Measurements from ENCODE around the gene TCOF1. TPM values are rescaled to one million over a fixed set of nuclear protein-coding genes. Genes with fewer than 3 reads are reported as not detected.

TCOF1 gene
- total RNA-seq, 2 donors from 2014 or later = 28.9 to 58.3 TPM

DNA sequence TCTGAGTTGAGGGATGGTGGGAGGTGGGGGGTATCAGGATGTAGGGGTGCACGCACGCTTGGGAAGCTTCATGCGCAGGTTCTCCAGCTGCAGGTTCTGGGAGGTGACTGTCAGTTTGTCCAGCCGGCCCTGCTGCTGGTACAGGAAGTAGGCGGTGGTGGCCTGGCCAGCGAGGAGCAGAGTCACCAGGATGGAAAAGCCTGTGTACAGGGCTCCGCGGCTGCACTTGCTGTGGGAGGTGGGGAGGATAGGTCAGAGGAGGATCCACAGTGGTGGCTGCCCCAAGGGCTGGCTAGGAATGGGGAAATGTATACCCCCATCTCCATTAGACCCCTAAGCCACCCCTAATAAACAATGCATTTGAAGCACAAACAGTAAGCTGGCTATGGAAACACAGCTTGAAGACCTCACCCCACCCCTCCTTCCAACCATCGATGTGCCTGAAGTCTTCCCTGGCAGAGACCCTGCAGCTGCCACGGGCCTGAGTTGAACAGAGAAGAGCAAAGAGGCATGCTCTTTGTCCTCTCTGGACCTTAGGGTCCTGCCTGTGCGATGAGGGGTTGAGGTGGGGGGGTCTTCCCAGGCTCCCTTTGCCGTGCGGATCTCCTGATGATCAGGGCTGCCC lies 49.7 kb downstream of the TCOF1 start:
- WGBS = 80% methylated on average over 13 of the region's 13 CpGs
- no peak overlapping the region for H3K27ac ChIP-seq

DNA sequence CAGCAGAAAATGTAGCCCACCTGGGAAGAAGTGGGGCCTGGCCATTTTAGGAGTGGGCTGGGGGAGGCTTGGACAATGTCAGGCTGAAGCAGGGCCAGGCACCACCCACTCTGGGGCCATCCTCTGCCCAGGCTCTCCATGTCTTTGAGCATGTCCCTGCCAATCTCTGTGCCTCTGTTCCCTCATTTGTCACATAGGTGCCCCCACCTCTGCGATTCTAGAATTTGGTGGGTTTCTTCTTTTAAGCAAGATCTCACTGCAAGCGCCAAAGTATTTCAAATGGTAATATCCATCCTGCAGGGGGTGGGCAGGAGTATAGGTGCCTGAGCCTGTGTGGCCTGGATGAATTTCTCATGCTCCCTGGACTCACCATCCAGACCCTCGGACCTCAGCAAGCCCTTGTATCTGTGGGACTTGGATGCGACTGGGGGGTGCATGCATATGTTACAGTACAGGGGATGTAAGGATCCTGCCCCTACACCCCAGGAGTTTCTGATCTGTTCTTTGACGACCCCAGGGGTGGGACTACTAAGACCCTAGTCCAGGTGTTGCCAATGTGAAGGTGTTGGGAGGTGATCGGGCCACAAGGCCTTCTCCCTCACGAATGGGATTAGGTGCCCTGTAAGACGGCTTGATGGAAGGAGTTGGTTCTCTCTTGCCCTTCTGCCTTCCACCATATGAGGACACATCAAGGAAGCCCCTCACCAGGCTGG lies 50.9 kb downstream of the TCOF1 start:
- H3K27ac ChIP-seq = peak overlapping the region in 1 of 2 donors; percentile 5
- no peaks in the 10 kb centered on the region for H3K9me3 ChIP-seq
- no peaks in the 10 kb centered on the region for H3K27me3 ChIP-seq (replicated peaks; ENCODE audit: insufficient read depth)
- no peaks in the 10 kb centered on the region for H3K36me3 ChIP-seq
- 90% methylated on average over 8 of the region's 8 CpGs for WGBS
- DNase-seq (ENCODE audit: low spot score) = no peak
- TF ChIP-seq, protein P1, sequence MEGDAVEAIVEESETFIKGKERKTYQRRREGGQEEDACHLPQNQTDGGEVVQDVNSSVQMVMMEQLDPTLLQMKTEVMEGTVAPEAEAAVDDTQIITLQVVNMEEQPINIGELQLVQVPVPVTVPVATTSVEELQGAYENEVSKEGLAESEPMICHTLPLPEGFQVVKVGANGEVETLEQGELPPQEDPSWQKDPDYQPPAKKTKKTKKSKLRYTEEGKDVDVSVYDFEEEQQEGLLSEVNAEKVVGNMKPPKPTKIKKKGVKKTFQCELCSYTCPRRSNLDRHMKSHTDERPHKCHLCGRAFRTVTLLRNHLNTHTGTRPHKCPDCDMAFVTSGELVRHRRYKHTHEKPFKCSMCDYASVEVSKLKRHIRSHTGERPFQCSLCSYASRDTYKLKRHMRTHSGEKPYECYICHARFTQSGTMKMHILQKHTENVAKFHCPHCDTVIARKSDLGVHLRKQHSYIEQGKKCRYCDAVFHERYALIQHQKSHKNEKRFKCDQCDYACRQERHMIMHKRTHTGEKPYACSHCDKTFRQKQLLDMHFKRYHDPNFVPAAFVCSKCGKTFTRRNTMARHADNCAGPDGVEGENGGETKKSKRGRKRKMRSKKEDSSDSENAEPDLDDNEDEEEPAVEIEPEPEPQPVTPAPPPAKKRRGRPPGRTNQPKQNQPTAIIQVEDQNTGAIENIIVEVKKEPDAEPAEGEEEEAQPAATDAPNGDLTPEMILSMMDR (IDR thresholded peaks at IDR 0.05) = no peak
- no peak for TF ChIP-seq POLR2AphosphoS5 (IDR thresholded peaks at IDR 0.05)
- TF ChIP-seq POLR2A (IDR thresholded peaks at IDR 0.05) = no peak
- peaks cover 2% of the 10 kb centered on the region for H3K4me1 ChIP-seq (replicated peaks)
- intact Hi-C loops (cut with DNase I) = no loop called here
- H3K4me3 ChIP-seq = no peak overlapping the region

More for the DNA sequence above, 49.7 kb downstream of the TCOF1 start:
- TF ChIP-seq, protein P1 (IDR thresholded peaks at IDR 0.05) = no peak
- TF ChIP-seq POLR2AphosphoS5 (IDR thresholded peaks at IDR 0.05) (no peak), POLR2A (IDR thresholded peaks at IDR 0.05) (no peak)
- Histone ChIP-seq H3K4me1 (replicated peaks) (peaks cover 2% of the 10 kb centered on the region), H3K9me3 (no peaks in the 10 kb centered on the region), H3K27me3 (replicated peaks; ENCODE audit: insufficient read depth) (no peaks in the 10 kb centered on the region), H3K4me3 (no peak overlapping the region), H3K36me3 (no peaks in the 10 kb centered on the region)
- DNase-seq (ENCODE audit: low spot score) = no peak
- intact Hi-C loops (cut with DNase I) = no loop called here

DNA sequence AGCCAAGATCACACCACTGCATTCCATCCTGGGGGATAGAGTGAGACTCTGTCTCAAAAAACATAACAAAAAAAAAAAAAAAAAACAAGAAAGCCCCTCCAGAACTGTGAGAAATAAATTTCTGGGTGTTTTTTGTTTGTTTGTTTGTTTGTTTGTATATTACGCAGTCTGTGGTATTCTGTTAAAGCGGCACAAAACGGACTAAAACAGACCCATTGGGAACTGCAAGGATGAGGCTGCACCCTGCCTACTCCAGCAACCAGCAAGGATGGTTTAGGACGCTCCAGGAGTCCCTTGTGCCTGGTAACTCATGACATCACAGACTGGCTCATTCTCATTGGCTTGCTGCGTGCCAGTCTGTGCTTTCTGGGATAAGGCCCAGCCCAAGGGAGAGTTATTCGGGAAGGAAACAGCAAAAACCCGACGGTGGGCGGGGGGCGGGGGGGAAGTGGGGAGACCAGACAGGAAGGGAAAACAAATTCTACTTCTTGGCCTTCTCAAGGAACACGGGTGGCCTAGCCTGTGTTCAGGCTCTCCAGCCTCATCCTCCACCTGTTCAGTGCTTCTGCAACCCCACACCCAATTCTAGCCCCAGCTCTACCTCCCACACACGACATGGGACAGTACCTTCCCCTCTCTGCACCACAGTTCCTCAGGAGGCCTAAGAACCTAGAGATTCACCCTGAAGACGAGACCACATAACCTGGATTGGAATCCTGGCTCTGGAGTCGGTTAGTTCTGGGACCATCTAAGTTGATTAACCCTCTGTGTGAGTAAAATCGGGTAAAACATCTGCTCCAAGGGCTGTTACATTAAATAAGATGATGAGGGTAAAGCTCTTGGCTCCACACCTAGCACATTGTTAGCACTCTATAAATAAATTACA lies 52.4 kb downstream of the TCOF1 start:
- Histone ChIP-seq H3K27me3 (replicated peaks; ENCODE audit: insufficient read depth) (no peaks in the 10 kb centered on the region), H3K9me3 (no peaks in the 10 kb centered on the region), H3K4me3 (no peak overlapping the region), H3K27ac (peak overlapping the region; percentile 63 to 70), H3K4me1 (replicated peaks) (peaks cover 2% of the 10 kb centered on the region), H3K36me3 (no peaks in the 10 kb centered on the region)
- WGBS = 17% methylated on average over 15 of the region's 15 CpGs
- peak; percentile 78 for DNase-seq (ENCODE audit: low spot score)
- TF ChIP-seq POLR2AphosphoS5 (IDR thresholded peaks at IDR 0.05) = peak; percentile 51
- TF ChIP-seq, protein P1 (IDR thresholded peaks at IDR 0.05) = no peak
- peak; percentile 44 for TF ChIP-seq POLR2A (IDR thresholded peaks at IDR 0.05)
- intact Hi-C loops (cut with DNase I) = no loop called here

DNA sequence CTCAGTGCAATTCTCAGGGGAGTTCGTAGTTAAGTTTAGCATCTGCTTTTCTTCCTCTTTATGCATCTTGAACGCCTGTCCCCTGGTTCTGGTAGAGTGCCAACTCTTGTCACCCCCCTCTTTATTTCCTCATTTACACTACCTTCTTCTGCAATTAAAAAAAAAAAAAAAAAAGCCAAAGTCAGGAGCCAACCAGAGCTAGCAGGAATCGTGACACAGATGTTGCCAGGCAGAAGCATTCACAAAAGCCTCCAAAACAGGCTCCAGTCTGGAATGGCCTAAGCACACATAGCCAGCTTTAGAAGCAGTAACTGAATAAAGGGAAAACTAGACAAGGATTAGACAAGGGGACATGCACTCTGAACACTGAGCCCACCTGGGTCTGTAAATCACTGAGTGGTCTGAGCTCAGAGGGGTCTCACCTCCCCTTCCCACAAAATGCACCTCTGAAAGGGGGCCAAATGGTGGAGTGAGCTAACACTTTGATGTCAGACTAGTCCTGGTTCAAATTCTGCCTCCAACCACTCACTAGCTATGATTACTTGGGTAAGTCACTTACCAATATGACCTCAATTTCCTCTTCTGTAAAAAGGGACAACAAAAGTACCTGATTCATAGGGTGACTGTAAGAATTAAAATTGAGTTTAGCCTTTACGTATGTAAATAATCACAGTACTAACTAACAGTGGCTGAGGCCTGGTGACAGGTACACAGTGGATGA lies 53.2 kb downstream of the TCOF1 start:
- Histone ChIP-seq H3K4me1 (replicated peaks) (peaks cover 2% of the 10 kb centered on the region), H3K27me3 (replicated peaks; ENCODE audit: insufficient read depth) (no peaks in the 10 kb centered on the region), H3K9me3 (no peaks in the 10 kb centered on the region), H3K36me3 (no peaks in the 10 kb centered on the region), H3K27ac (peak overlapping the region; percentile 65 to 70), H3K4me3 (peak overlapping the region in 1 of 2 donors; percentile 34)
- DNase-seq (ENCODE audit: low spot score) = peak; percentile 66
- 25% methylated on average over 4 of the region's 4 CpGs for WGBS
- TF ChIP-seq POLR2AphosphoS5 (IDR thresholded peaks at IDR 0.05) (peak; percentile 16), POLR2A (IDR thresholded peaks at IDR 0.05) (peak; percentile 35)
- TF ChIP-seq, protein P1 (IDR thresholded peaks at IDR 0.05) = no peak
- intact Hi-C loops (cut with DNase I) = no loop called here

All from prostate gland (tissue), 2 donors.